ENCODE measurements around the gene RALGPS2.

- TF ChIP-seq POLR2AphosphoS5 (IDR thresholded peaks at IDR 0.05; ENCODE audit: low read depth, low read length) (no peak), POLR2A (IDR thresholded peaks at IDR 0.05; ENCODE audit: low read depth, low read length) (no peak)
Measured at GRCh38 chr1:178933709-178934490, 208.9 kb downstream of the RALGPS2 start.
